Measurements from ENCODE around the gene DDX17.
"Not testable (repeated sequence)": the region's sequence is repeated elsewhere in the genome, so short reads cannot be mapped to it uniquely, and the experiment has no call there.

Gene DDX17

DNA sequence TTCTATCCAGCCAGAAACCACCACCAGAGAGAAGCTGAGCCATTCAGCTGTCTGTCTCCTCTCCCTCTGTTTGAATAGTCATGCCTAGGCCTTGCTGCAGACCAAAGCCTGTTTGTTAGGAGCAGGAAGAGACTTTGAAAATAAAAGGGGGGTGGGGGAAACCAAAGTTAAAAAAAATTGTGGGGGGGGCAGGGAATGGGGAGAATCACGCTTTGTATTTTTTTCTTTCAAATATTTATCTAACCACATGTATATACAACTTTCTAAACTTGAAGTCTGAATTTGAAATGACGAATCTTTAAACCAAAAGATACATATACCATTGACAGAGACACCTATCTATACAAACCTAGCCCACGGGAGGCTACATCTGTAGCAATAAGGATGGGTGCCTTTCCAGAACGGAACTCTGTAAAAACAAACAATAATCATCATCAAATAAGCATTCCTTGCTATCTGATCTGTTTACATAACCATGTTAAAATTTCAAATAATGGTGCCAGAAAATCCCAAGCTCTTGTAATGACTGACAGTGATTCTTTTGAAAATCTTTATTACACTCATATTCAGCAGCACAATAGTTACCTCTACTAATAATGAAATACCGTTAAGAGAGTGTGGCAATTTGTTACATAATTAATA is 14.3 kb downstream of the DDX17 start:
- no peak for DNase-seq

DNA sequence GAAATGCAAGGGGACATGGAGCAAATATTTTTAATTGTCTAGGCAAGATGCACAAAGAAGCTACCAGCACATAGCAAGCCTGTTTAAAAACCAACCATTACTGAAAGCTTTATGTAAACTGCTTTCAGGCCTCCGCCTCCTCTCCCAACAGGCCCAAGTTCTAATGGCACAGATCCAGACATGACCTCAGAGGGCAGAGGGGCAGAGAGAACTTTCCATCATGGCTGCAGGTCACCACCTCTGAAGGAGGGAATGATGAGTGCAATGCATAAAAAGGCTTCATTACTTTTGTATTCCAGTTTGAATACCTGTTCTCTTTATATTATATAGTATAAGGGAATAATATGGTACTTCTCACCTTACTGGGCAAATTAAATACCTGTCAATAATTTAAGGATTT is 15.2 kb downstream of the DDX17 start:
- DNase-seq = no peak

DNA sequence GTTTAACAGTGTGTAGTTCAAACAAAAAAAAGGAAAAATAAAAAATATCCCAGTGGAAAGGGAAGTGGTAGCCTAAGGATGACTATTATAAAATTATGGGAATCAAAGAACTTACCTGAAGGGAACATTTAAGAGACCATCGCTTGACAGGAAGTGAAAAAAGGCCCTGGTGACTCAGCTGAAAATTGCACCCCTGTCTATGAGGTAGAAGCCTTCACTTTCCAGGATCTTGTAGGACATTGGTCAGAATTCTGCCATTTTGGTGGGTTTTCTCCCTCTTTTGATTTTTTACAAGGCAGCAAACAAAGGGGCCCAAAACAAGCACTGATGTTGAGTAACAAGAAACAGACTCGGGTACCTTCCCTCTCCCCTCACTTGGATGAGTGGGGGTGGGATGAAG is 15.6 kb downstream of the DDX17 start:
- DNase-seq = no peak

DNA sequence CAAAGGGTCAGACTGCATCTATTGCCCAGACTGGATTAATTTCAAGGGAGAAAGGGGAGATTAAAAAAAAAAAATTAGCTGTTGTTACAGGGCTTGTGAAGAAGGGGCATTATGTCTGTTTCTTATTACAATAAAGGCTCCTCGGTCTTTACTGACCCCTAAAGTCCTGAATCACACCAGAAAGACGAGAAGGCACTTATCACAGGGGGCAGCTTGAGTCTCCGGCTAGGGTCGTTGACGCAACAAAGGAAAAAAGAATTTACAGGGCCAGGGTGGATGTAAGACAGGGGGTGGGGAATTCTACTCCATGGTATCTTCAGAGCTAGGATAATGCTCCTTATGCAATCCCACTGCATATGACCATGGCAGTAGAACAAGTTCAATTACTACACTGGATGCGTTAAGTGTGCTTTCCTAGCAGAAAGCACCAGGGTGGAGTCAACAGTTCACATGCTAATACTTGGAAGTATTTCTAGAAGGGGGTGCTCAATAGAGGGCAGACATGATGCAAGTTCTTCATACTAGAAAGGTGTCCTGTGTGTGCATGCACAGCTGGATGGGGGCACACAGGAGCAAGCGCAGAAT is 16.5 kb downstream of the DDX17 start:
- no peak for DNase-seq

DNA sequence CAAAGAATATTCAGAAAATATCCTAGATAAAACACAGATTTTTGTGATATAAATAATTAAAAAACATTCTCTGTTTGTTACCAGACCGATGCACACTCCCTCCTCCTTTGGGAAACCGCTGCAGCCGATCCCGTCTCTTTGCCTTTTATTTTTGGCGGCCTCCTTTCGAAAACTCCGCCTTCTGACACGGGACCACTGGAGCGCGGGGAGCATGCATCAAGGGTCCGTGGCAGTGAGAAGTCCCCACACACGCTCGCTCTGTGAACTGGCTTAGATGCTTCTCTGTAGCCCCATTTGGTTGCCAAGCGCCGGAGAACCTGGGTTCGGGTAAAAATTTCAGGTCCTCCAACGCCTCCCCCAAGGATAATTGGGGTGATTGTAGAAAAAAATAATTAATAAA is 17.0 kb downstream of the DDX17 start:
- no peak for DNase-seq

DNA sequence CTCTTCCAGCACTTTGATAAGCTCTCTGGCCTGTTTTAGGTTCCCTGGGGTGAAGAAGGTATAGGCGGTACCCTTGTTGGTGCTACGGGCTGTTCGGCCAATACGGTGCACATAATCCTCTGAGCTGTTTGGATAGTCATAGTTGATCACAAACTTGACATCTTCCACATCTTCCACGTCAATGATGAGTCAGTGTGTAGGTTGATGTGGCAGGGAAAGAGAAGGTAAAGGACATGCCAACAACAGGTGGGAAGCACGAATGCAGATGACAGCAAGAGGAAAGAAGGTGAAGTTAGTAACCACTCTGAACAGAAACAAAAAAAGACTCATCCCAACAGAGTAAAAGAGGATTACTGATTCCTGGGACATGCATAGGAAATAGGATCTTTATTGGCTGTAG is 18.2 kb downstream of the DDX17 start:
- DNase-seq = no peak

DNA sequence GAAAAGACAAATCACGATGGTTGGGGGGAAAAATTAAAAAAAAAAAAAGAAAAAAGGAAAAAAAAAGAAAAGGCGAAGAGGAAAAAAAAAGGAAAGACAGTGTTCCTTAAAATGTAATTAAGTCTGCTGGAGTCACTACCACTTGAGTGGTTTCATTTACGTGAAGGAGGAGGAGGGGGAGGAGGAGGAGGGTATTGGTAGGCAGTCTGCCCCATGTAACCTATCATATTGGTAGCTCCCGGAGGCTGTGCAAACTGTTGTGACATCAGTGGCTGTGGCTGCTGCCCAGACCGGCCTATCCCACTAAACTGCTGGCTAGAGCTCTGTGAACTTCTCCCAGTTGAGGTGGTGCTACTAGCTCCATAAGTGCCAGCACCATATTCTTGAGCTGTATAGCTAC is 20.3 kb downstream of the DDX17 start:
- DNase-seq = no peak

DNA sequence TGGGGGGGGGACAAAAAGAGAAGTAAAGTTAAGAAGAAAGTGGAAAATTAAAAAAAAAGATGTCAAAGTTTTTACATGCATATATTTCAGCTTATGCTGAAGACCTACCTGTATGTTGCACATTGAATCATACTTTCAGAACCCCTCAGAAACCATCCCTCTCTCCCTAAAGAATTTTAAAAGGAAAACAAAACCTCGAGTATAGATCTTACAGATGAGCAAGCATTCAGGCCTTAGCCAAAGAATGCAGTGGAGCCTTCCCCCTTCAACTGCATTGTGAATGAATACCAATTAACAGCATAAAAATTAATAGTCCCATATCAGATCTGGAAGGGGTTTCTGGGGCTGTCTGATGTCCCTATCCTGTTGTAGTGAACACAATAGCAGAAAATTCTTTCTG is 21.9 kb downstream of the DDX17 start:
- DNase-seq = no peak

DNA sequence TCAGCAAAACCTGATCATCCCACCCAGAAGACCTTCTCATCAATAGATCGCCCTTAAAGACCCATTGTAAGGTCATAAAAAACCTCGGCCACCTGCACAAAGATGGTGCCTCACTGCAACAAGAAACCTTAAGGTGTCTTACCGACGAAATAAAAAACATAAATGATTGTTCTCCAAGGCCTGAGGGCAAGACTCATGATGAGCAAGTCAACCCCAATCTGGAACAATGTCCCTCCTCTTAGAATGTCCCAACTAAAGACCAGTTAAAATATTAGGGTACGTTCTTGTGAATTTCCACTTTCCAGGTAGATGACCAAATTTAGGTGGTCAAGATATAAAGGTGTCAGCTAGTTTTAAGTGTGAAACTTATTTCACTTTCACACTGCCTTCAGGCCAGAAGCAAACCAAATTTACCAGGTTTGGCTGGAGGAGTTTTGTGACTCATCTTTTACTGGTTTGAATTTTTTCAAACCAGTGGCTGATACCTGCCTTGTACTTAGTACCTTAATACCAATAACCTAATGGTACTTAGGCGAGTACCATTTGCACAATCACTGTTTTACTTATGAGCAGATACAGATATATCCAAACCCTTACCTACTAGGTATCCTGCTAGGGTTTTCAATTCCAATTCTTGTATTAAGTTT is 23.3 kb downstream of the DDX17 start:
- no peak for DNase-seq

DNA sequence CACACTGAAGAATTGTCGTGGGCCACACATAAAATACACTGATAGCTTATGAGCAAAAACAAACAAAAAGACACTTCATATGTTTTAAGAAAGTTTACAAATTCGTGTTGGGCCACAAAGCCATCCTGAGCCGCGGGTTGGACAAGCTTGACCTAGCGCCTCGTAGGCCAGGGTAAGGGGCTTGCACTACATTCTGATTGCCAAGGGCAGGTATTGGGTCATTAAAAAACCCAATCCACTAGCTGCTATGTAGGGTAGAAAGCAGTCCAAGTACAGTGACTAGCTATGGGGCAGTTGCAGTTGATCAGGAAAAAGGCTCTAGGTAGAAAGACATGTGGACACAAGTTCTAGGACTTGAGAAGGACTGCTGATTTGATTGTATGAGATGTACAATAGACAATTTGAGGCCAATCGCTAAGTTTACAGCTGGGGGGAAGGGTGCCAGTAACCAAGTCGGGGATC is 24.2 kb downstream of the DDX17 start:
- DNase-seq = no peak

DNA sequence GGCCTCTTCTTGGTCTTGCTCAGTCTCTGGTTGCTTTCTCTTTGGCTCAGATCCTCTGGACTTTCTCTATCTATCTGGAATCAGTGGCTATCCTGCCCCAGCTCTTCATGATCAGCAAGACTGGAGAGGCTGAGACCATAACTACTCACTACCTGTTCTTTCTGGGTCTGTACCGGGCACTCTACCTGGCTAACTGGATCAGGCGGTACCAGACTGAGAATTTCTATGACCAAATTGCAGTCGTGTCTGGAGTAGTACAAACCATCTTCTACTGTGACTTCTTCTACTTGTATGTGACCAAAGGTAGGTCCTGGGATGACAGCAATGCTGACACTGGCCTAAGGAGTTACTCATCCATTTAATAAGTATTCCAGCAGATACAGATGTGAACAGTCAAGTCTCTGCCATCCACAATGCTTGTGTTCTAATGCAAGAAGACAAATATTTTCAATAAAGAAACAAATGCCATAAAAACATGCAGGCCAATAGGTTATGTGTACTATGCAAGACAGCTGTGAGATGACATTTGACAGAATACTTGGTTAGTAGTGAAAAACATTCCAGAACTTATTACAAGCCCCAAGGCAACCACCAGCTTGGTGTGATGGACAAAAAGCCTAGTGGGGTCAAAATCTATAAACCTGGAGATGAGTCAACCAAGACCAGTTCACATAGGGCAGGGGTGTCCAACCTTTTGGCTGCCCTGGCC is 24.8 kb downstream of the DDX17 start:
- DNase-seq = no peak

DNA sequence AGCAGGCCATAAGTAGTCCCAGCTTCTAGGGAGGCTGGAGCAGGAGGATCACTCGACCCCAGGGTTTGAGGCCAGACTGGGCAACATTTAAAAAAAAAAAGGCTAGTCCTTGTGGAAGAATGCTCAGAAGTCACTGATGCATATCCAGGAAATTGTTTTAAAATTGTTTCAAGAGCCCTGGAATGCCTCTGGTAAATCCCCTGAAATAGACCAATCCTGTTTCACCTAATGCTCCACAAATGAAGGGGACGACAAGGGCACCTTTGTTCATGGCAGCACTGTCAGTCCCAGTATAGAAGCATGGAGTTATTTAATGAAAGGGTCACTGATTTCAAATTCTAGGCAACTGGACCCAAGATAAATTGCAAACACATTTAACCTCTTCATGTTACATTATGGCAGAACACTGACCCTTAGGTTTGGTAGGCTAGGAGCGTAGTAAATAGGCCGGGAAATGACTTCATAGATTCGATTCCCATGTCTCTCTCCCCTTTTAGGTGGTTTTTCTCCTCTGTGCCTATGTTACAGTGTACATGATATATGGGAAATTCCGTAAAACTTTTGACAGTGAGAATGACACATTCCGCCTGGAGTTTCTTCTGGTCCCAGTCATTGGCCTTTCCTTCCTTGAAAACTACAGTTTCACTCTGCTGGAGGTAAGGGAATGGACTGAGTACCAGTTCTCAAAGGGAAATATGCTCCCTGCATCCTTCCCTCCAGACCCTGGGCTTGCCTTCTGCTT is 26.8 kb downstream of the DDX17 start:
- DNase-seq = no peak

DNA sequence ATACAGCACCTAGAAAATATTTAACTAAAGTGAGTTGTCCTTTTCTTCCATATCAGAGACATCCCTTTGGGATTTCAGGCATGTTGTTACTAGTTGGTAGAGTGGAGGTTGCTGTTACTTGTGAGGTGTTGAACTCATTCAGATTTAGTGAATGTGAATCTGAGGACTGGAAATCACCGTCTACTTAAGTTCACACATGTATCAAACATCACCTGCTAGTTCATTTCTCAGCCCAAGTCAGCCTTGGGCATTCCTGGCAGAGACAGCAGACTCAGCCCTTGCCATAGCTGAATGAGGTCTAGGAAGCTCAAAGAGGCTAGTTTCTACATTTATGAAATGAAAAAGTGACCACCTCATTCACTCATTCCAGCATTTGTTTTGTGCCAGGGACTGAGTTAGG is 28.5 kb downstream of the DDX17 start:
- no peak for DNase-seq

DNA sequence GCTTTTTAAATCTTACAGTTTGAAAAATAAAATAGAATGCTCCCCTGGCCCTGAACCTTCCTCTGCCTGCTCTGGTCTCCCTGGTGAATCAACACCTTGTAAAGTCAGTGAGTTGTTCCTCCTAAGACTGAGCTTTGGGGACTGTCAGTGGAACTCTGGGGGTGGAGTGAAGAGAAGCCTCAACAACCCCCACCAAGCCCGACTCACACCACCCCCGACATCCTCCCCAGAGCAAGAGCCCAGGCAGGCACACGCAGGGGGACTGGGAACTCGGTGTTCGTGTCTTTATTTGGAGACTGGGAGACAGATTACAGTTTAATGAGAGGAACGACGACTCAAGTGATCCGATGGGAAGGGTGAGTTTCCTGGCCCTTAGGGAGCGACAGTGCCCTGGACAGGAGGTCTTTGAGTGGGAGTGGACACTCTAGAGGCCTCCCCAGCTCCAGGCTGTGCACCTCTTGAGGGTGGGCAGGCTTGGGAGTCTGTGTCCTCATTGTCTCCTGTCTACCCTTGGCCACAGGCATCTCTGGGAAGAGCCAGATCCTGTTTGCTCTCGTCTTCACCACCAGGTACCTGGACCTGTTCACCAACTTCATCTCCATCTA is 32.0 kb downstream of the DDX17 start:
- no peak for DNase-seq

DNA sequence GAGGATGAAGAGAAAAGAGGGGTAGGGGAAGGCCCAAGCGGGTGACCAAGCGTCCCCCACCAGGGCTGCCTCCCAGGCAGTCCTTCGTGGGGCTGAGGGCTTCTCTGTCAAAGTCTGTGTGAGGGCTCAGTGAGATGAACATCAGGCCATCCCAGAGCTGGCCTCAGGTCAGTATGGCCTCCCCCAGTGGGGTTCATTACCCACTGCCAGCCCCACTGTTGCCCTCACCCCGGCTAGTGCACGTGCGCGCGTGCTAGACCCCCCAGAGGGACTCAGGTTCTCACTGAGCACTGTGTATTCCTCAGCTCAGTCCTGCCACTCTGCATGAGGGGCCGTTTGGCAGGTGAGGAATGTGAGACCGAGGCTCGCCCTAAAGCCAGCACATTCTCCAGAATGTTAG is 34.9 kb downstream of the DDX17 start:
- no peak for DNase-seq

DNA sequence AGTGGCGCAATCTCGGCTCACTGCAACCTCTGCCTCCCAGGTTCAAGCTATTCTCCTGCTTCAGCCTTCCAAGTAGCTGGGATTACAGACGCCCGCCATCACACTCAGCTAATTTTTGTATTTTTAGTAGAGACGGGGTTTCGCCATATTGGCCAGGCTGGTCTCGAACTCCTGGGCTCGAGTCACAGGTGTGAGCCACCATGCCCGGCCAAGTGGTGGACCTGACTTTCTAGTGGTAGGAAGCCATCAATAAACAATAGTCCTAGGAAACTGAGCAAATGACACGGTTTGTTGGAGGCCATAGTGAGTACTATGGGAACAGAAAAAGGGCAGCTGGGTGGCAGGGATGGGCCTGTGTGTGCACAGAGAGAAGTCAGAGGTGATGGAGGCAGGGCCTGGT is 35.9 kb downstream of the DDX17 start:
- DNase-seq = not testable (repeated sequence)

DNA sequence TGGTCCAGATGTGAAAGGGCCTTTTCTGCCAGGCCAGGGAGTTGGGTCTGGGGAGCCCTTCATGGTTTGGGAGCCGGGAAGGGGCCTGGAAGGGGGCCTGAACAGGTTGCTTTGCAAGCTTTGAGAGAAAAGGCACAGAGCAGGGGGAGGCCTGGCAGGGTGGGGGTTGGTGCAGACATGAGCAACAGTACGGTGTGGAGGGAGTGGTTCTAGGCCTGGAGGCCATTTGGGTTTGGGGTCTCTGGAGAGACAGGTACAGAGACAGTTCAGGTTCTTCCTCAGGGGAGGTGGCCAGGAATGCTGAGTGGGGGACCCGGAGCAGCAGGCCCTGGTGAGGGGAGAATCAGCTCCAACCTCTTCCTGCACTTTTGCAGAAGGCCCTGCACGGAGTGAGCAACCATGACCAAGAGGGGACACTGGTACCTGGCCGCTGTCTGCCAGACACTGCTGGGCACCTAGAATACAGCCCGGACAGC is 36.8 kb downstream of the DDX17 start:
- DNase-seq = no peak

DNA sequence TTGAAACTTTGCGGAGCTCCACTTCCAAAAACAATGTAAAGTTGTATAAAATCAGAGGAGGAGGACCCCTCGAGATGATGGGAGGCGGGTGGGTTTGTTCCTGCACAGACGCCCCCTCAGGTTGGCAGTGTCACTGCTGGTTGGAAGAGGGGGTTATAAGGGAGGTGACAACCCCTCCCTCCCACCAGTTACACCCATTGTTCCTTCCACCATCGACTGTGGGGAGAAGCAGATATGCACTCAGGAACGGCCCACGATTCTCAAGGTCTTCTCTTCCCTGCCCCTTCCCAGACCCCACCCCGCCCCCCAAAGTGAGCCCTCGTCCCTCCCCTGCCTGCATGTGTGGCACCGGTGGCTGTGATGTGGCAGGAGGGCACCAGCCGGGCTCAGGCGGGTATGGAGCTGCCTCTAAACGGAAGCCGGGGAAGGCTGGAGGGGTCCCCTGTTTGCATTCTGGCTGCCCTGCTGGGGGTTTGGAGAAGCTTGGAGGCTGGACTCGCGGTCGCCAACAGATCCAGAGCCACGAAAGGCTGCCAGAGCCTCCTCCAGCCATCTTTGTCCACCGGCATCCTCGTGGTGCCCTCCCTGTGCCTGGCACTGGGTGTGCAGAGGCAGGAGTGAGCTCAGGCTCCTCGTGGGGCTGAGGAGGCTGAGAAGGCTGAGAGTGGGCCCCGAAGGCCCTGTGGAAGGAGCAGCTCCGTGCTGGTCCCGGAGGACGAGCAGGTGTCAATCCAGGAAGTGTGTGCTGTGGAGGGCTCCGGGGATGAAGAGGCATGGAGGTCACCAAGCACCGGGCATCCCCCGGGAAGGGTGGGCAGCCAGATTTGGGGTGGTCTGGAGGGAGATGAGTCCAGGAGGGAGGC is 37.4 kb downstream of the DDX17 start:
- DNase-seq = no peak

DNA sequence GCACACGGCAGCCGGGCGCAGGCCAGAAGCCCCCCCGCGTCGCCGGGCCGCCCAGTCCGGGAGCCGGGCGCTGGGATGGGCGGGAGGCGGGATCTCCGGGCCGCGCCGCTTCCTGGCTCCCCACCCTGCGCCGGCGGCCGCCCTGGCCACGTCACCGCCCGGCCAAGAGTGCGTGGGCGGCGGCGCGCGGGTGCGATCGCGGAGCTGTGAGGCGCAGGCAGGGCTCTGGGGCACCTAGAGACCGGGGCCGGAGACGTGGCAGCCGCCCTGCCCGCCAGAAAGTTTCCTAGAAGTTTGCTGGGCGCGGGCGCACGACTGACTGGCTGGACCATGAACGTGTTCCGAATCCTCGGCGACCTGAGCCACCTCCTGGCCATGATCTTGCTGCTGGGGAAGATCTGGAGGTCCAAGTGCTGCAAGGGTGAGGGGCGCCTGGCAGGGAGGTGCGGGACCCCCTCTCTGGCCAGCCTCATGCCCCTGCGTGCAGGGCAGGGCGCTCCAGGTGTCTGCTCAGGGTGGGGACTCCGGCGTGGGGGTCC is 38.1 kb downstream of the DDX17 start, which contains the start of gene KDELR3:
Gene KDELR3, plus strand, starts transcription at position 193 of the 539 bp plus-strand sequence. Its CDS starts 138 bp downstream, at position 331.
- peak; percentile 19 for DNase-seq

DNA sequence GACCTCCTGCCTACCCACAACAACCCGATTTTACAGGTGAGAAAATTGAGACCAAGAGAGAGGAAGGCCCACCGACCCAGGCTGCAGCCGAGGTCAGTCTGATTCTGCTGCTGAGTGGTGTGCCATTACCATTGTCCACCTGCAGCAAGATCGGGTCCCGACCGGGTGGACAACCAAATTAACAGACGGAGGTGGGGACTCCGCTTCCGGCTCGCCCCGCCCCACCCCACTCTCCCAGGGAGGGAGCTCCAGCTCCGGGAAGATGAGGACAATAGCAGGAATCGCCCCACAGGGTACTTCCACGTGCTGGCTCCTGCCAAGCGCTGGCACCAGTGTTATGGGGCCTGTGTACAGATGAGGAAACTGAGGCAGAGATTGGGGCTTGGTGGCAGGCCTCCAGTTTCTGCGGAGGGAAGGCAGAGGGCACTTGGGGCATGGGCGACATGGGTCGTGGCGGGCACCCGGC is 38.6 kb downstream of the DDX17 start:
- DNase-seq = no peak
